Measurements from ENCODE around the gene LGR6.

Gene LGR6

DNA sequence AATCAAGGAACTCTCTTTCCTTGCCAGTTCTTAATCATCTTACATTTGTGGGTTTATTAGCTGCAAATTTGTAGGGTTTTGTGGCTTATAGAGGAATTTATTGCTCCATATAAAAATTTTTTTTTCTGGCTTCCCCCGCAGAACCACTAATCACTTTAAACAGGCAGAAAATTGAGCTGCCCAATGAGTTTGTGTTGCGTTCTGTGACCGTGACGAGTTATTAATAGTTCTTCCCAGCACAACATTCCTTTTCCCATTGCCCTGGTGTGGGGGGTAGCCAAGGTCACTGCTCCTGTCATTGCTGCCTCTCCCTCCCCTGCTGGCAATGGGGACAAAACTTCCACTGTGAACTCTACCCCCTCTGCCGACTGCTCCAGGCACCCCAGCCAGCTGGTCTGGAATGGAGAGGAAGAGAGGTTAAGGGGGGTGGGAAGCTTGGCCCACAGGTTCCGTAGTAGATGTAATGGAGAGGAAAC lies 93.1 kb downstream of the LGR6 start:
- DNase-seq (ENCODE audit: low read depth), result peak; percentile 42
- H3K4me3 ChIP-seq (ENCODE audit: low read depth, low read length), result no peak overlapping the region
- TF ChIP-seq, protein P1, sequence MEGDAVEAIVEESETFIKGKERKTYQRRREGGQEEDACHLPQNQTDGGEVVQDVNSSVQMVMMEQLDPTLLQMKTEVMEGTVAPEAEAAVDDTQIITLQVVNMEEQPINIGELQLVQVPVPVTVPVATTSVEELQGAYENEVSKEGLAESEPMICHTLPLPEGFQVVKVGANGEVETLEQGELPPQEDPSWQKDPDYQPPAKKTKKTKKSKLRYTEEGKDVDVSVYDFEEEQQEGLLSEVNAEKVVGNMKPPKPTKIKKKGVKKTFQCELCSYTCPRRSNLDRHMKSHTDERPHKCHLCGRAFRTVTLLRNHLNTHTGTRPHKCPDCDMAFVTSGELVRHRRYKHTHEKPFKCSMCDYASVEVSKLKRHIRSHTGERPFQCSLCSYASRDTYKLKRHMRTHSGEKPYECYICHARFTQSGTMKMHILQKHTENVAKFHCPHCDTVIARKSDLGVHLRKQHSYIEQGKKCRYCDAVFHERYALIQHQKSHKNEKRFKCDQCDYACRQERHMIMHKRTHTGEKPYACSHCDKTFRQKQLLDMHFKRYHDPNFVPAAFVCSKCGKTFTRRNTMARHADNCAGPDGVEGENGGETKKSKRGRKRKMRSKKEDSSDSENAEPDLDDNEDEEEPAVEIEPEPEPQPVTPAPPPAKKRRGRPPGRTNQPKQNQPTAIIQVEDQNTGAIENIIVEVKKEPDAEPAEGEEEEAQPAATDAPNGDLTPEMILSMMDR (conservative IDR thresholded peaks at IDR 0.05; ENCODE audit: low read depth, low read length), result no peak

DNA sequence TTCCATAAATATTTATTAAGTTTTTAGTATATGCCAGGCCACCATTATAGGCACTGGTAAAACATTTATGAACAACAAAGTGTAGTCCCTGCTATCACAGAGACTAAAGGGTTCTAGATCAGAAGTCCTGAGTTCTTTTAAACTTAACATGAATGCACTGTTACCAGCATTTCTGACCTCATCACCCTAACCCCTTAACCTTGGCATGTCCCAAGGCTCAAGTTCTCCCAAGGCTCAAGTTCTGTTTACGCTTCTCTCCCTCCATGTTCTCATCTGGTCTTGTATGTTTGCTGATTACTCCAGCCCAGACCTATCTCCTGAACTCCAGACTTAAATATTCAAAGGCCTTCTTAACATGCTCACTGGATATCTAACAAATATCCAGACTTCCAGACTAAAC lies 93.6 kb downstream of the LGR6 start:
- TF ChIP-seq, protein P1 (conservative IDR thresholded peaks at IDR 0.05; ENCODE audit: low read depth, low read length), result no peak
- H3K4me3 ChIP-seq (ENCODE audit: low read depth, low read length), result no peak overlapping the region
- DNase-seq (ENCODE audit: low read depth), result no peak

DNA sequence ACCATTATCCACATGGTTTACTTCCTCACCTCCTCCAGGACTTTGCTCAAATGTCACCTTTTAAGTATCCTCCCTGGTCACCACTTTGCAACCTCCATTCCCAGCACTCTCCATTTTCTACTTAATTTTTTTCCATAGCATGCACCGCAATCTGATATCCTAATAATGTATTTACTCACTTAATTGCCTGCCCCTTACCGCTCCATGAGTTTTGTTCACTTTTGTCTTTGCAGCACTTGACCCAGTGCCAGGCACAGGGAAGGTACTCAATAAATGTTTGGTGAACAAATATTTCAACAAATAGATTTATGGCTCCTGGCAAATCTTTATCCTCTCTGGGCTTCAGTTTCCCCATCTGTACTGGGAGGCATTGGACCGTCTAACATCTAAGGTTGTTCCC lies 94.6 kb downstream of the LGR6 start:
- H3K4me3 ChIP-seq (ENCODE audit: low read depth, low read length), result no peak overlapping the region
- DNase-seq (ENCODE audit: low read depth), result no peak
- TF ChIP-seq, protein P1 (conservative IDR thresholded peaks at IDR 0.05; ENCODE audit: low read depth, low read length), result no peak

DNA sequence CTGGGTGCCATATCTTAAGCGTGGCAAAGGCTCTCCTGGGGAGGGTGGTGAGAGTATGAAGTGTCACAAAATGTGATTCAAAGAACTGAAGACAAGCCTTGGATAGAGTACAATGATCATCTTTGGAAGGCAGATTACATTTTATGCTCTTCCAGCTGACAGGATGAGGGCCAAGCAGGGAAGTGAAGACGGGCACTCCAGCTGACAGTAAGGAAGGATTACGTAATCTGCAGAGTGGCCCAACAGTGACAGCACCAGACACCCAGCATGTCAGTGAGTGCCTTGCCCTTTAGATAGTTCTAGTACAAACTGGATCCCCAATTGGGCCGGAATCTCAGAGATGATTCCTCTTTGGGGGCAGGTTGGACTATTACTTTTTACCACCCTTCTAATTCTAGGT lies 95.4 kb downstream of the LGR6 start:
- DNase-seq (ENCODE audit: low read depth), result no peak
- no peak overlapping the region for H3K4me3 ChIP-seq (ENCODE audit: low read depth, low read length)
- TF ChIP-seq, protein P1 (conservative IDR thresholded peaks at IDR 0.05; ENCODE audit: low read depth, low read length), result no peak

DNA sequence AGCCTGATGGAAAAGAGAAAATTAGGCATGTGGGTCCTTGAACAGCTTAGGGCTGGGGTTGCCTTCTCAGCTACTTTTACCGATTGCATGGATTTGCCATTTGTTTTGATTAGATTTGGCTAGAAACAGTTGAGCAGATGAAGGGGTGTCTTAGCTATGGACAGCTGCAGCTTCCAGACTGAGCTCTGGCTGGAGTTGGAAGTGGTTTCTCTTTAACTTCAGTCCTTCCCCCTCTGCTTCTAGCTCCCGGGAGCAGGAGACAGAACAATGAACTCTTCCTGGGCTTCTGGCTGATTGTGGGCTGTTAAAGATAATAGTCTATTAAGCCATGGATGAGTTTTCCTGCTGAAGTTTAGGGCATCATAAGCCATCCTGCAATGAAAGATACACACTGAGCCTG lies 97.4 kb downstream of the LGR6 start:
- DNase-seq (ENCODE audit: low read depth), result no peak
- TF ChIP-seq, protein P1 (conservative IDR thresholded peaks at IDR 0.05; ENCODE audit: low read depth, low read length), result no peak
- H3K4me3 ChIP-seq (ENCODE audit: low read depth, low read length), result no peak overlapping the region

DNA sequence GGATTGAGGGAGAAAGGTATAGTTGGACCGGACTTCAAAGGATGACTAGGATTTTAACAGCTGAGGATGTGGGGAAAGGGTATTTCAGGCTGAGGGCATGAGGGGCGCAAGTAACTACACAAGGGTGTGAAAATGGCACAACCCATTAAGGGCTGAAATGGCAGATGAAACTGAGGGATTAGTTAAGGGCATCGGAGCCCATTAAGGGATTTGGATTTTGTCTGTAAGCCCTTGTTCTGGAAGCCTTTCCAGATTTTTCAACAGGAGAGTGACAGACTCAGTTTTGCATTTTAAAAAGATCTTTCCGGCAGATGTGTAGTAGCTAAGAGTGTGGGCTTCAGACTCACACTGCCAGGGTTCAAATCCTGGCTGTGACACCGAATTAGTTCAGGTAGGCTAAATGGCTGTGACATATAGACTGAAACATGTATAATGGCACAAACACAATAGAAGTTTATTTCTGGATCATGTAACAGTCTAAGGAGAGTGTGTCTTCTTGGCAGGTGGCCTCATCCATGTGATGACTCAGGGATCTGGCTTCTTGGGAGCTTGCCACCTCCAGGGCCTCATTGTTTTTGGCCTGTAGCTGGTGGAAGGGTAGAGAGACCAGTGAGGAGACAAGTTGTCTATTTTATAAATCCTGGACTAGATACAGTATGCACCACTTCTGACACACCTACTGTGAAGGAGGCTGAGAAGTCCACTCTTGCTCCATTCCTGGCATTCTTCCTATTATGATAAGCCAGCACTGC lies 98.5 kb downstream of the LGR6 start:
- TF ChIP-seq, protein P1 (conservative IDR thresholded peaks at IDR 0.05; ENCODE audit: low read depth, low read length), result no peak
- H3K4me3 ChIP-seq (ENCODE audit: low read depth, low read length), result no peak overlapping the region
- DNase-seq (ENCODE audit: low read depth), result peak; percentile 84

DNA sequence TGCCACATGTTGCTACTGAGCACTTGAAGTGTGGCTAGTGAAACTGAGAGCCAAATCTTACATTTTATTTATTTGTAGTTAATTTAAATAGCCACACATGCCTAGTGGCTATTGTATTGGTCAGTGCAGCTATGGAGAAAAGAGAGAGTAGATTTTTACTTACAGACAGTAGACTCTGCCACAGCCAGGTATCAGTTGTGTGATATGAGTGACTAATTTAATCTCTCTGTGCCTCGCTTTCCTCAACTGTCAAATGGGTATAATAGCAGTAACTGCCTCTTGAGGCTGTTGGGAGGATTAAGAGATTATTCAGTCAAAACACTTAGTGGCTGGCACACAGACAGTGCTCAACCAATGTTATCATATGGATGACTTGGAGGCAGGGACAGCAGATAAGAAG lies 99.2 kb downstream of the LGR6 start:
- no peak for DNase-seq (ENCODE audit: low read depth)
- no peak overlapping the region for H3K4me3 ChIP-seq (ENCODE audit: low read depth, low read length)
- TF ChIP-seq, protein P1 (conservative IDR thresholded peaks at IDR 0.05; ENCODE audit: low read depth, low read length), result no peak

All from choroid plexus epithelial cell (primary cell).